NCI-H2107 (cell line): ENCODE data around the gene KRTAP20-2.

Experiments used
- DNase-seq: peaks from one replicate; lab custom pipeline; 2025; lab: John Stamatoyannopoulos, UW

The KRTAP20-2 gene

DNA sequence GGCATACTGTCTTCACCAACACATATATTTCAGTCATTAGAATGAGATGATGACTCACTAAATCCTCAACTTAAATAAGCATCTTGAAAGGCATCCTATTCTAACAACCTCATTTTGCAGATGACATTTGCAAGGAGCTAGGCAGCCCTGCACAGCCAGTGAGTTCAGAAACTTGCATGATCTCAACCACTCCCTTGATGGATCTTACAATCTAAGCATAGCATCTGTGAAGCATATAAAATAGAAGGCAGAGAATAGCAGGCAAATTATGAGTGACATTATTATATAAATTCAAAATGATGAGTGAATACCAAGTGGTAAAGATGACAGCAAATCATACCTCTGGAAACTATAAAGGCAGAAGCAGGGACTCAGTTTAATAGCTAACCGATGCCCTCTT, 39.3 kb downstream of the KRTAP20-2 start:
- DNase-seq, result no peak

DNA sequence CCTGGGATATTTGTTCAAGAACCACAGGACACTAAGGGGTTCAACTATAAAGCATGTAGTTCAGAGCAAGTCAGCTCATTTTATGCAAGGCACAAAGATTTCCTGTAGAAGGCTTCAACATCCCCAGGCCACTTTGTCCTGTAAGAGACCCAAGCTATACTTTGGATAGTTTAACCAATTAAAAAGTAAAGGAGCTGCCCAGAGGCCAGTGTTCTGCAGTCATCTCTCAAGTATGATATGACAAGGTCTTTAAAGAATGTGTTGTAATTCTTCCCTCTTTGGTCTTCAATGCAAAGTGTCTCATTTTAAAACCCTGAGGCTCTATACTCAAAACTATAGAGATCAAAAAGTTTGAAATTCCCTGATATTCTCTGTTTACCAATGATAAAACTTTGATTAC, 41.7 kb downstream of the KRTAP20-2 start:
- no peak for DNase-seq

DNA sequence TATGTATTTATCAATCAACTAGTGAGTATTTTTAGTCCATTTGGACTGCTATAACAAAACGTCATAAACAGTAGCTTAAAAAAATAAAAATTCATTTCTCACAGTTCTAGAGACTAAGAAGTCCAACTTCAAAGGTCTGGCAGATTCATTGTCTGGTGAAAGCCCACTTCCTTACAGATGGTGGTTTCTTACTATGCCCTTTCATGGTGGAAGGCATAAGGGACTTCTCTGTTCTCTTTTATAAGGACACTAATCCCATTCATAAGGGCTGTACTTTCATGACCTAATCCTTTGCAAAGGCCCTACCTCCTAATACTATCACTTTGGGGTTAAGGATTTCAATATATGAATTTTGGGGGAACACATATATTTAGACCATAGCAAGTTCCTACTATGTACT, 45.6 kb downstream of the KRTAP20-2 start:
- DNase-seq, result no peak

DNA sequence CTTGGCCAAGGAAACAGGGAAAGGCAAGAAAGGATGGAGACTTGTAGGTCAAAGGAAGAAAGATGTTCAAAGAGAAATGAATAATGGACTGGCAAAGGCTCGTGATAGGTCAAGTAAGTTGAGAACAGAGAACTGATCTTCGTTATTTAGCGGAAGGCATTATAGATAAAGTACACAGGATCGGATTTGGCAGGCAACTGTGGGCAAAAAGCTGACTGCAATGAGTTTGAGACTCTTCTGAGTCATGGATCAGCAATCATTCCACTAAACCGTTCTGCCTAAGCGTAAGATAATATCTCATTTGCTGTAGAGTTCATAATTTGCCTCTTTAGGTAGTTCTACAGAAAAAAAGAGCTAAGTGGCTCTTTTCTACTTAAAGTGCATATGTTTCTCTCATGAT, 49.5 kb downstream of the KRTAP20-2 start:
- DNase-seq, result no peak
